ENCODE measurements around the gene ISYNA1.

Gene ISYNA1

GRCh38 chr19:18442941-18443340 lies 5.0 kb upstream of the ISYNA1 start:
- no peak for DNase-seq

- DNase-seq = no peak
Observed at GRCh38 chr19:18441804-18442788, 4.2 kb upstream of the ISYNA1 start.

GRCh38 chr19:18440936-18441803 lies 3.2 kb upstream of the ISYNA1 start:
- DNase-seq = no peak

- DNase-seq = peak; percentile 55
Observed at GRCh38 chr19:18440415-18440877, 2.5 kb upstream of the ISYNA1 start.

- DNase-seq = no peak
Observed at GRCh38 chr19:18439910-18440237, 1.9 kb upstream of the ISYNA1 start.

GRCh38 chr19:18439025-18439909 lies 1.3 kb upstream of the ISYNA1 start:
- no peak for DNase-seq

- DNase-seq = peak; percentile 69
Observed at GRCh38 chr19:18438331-18439024, 545 bp upstream of the ISYNA1 start.

- DNase-seq = peak; percentile 89
Observed at GRCh38 chr19:18436671-18437490, 1.1 kb downstream of the ISYNA1 start.

GRCh38 chr19:18435842-18436670 lies 1.9 kb downstream of the ISYNA1 start:
- no peak for DNase-seq

- DNase-seq = no peak
Observed at GRCh38 chr19:18435178-18435841, 2.6 kb downstream of the ISYNA1 start.

GRCh38 chr19:18434411-18435175 lies 3.3 kb downstream of the ISYNA1 start:
- DNase-seq = no peak

- DNase-seq = no peak
Observed at GRCh38 chr19:18433735-18434398, 4.1 kb downstream of the ISYNA1 start.

GRCh38 chr19:18433015-18433691 lies 4.8 kb downstream of the ISYNA1 start:
- DNase-seq = no peak

- DNase-seq = no peak
Observed at GRCh38 chr19:18432275-18433014, 5.5 kb downstream of the ISYNA1 start.

GRCh38 chr19:18431351-18432197 lies 6.4 kb downstream of the ISYNA1 start:
- no peak for DNase-seq
